ENCODE data around the gene TSHZ2.
"Not testable (repeated sequence)": the region's sequence is repeated elsewhere in the genome, so short reads cannot be mapped to it uniquely, and the experiment has no call there.

The TSHZ2 gene

DNA sequence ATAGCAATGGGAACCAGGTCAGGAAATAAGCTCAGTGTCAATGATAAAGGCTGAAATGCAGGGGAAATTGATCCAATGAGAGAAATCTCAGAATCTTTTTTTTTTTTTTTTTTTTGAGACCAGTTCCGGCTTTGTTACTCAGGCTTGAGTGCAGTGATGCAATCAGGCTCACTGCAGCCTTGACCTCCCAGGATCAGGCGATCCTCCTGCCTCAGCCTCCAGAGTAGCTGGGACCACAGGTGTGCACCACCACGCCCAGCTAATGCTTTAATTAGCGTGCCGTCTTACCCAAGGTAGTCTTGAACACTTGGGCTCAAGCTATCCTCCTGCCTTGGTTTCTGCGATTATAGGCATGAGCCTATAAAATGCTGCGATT is 325.0 kb downstream of the TSHZ2 start:
- no peak for DNase-seq

DNA sequence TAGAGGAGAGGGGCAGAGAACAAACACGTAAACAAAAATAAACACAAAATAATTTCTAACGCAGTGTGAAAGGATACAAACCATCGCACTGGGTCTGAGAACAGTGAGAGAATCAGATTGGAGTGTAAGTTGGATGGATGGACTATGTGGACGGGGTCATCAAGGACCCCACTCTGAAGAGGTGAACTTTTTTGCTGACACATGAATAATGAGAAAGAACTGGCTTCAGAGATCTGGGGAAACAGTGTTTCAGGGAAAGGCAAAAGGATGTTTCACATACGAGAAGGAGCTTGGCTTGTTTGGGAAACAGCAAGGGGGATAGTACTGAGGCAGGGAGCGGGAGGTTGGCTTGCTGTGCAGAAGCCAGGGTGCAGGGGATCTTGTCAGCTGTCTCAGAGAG is 326.1 kb downstream of the TSHZ2 start:
- no peak for DNase-seq

DNA sequence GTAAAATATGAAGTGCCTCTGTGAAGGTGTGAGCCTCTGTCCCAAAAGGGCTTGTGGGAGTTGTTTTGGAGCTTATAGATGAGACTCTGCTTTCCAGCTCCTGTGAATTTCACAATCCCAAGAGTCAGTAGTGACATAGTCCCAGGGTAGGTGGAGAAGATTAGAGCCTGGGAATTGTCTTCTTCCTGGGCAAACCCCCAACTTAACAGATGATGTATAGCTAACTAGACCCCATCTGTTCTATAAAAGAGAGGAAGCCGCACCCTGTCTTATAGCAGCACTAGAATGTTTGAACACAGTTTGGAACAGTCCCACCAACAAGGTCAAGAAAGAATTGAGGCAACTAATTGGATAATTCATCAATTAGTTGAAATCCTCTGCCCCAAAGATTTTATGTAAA is 326.8 kb downstream of the TSHZ2 start:
- no peak for DNase-seq

DNA sequence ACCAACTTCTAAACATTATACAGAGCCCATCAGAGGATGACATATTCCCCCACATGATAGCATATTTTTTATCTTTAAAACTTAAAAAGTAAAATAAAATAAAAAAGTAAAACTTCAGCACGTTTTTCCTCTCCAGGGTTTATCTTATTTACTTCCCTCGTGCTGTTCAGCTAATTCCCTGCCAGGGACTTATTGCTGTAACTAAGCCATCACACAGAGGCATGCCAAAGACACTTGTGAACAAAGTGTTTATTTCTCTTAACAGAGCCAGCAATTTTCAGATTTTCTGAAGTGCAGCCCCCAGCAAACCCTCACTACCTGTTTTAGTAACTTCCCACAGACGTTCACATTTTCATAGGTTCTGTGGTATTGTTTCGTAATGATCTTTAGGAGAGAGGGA is 327.7 kb downstream of the TSHZ2 start:
- DNase-seq = no peak

DNA sequence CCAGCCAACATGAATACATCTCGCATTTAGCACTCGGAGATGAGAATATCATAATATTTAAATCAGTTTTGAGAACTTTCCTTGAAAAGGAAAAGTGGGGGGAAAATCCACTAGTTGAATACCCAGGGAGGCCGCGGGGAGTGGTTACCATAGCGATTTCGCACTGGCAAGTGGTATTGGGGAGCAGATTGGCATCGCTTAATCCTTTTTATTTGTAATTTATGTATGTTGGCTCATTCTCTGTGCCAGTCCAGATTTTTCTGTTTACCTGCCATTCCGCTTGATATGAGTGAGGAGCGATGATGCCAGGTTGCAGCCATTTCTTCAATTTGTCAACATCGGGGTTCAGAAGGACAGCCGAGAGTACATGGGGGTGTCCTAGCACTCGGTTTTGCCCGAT is 329.7 kb downstream of the TSHZ2 start:
- no peak for DNase-seq

DNA sequence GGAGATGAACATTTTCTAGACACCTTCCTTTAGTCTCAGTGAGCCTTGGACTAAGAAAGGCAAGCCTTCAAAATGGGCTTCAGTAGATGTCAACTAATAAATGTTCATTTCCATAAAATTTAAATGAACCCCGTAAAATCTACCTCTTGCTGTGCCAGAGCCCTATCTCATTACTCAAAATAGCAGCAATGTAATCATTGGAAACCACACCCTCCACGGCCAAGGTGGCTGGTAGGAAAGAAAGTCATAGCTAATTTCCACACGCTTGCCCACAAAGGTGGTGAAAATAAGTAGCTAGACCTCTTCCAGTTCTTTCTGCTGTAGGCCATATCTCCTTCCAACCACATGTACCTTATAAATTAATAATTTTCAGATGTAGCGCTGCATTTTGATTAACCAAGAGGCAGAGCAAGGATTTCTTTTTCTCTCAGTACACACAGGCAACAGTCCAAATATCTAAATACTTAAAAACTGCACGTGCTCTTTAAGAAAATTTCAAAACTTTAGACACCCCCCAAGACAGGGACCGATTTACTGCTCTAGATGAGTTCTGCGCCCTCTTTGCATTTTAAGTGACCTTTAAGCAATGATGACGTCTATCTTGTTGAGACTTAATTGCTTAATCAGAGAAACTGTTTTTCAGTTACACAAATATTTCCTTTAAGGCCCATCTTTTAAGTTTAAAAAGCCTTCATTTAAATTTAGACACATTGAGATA is 330.7 kb downstream of the TSHZ2 start:
- no peak for DNase-seq

DNA sequence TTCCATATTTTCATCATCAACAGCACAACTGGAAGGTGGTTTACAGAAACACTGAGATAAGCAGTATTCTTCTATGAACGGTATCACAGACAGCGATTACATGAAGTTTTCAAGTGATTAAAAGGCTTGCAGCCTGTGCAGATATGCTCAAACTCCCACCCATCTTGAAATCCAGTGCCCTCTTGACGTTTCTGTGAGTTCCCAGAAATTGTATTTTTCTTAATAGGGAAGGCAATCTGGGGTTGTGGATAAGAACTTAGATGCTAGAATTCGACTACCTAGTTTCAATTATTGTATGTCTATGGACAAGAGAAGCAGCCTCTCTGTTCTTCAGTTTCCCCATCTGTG is 331.2 kb downstream of the TSHZ2 start:
- DNase-seq = no peak

DNA sequence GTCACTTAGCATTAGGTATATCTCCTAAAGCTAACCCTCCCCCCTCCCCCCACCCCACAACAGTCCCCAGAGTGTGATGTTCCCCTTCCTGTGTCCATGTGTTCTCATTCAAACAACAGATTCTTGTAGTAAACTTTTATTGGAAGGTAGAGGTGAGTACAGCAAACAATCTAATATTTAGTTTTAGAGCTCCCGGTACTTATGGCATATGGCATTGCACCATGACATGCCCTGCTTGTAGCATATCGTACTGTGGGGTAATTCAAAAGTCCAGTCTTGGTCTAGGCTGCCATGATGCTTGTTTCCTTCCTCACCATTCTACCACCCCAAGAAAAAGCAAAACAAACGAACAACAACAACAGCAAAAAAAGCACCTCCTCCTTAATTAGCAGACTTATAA is 332.0 kb downstream of the TSHZ2 start:
- no peak for DNase-seq

DNA sequence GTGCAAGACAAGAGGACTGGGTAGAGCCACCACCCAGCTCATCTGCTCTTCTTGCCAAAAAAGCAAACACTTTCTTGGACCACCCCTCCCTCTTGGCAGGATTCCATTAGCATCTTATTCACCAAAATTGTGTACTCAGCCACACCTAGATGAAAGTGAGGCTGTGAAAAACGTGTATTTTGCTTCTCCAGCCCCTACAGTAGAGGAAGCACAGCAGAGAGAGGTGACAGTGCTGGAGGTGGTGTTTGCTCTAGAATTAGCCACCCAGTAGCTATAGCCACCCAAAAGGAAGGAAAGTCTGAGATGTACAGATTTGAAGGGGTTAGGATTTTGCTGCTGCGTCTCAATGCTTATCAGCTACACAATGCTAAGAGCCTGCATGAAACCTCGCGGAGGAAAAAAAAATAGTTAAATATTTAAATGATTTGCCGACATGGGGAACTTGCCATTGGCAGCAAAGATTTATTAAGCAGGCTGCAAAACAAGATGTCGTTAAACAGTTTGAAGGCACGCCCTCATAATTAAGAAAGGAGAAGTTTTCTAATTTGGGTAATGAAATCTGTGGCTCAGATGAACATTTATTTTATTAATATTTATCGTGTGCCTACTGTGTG is 334.1 kb downstream of the TSHZ2 start:
- no peak for DNase-seq

DNA sequence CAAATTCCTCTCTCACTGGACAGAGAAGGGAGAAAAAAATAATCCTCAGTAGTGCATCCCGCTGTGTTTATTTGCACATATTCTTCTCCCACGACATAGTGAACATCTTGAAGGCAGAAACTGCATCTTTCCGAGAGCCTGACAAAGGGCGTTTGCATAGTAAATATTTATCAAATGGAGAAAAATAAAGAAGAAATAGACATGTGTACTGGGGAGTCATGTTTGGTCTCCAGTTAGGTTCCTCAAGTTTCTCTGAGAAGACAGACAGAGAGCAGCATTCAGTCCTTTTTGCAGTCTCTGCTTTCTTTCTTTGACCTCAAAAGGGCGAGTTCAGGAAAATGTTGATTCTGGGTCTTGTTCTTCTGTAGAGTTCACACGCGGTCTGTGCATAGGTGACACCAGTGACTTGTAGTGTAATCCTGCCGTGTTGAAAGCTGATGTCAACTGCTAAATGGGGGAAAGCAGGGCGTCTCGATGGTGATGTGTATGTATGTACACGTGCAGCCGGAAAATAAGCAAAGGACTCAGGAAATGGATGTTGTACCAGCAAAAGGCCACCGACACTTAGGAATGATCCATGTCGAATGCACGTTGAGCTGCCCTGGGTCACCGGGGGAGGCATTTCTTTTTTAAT is 335.9 kb downstream of the TSHZ2 start:
- DNase-seq = no peak

DNA sequence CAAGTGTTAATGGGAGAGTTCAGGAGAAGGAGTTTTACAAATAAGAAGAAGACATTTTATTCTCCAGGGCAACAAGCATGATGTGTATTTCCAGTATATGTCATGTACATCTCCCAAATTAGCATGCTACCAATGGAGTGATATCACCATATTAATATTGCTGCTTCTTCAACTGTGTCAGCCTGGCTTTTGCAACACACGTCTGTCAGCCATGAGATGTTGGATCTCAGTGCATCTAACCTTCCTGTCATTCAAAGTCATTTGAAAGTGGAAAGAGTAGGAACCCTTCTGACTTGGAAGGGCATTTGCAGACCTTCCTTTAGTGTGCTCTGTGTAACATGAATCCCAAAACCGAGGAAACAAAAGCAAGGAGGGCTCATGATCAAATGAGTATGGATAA is 337.4 kb downstream of the TSHZ2 start:
- DNase-seq = no peak

DNA sequence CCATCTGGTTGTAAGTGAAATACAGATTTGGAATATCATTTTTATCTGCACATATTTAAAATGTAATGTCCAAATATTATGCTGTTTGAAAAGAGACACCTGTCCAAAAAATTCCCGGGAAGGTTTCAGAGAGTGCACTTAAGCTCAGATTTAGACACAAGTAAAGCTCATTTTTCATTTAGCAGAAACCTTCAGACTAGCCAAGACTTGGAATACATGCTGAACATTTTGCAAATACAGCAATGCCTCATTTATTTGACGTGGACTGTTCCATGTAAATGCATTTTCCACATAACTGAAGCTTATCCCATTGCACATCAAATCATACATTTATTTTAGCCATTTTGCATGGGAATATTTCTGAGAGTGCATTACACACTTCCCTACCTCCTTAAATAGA is 340.8 kb downstream of the TSHZ2 start:
- DNase-seq = no peak

DNA sequence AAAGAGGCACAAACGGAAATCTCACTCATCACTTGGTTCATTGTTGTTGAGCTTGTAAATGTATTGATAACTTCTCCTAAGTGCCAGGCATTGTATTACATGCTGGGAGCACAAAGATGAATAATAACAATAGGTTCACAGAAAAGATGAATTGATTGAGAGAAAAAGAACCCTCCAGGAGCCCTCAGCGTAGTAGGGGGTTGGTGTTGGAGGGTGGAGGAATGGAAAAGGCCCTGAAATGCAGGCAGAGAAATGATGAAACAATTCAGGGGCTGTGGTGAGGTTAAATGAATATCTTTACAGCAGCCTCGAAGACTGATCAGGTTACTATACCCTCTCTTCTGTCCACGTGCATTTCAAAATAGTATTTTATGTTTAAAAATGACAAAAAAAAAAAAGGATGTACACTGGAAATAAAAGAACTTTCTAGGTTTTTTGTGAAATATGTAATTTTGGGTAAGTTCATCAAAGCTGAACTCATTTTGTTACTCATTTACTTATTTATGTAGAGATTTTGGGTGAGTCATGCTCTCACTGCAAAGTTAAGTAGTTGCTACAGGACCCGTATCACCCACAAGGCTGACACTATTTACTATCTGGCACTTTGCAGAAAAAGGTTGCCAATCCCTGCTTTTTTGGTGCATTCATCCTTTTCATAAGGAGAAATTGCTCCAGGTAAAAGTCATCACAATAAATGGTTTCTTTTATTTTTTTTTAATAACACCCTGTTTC is 344.2 kb downstream of the TSHZ2 start:
- DNase-seq = no peak

DNA sequence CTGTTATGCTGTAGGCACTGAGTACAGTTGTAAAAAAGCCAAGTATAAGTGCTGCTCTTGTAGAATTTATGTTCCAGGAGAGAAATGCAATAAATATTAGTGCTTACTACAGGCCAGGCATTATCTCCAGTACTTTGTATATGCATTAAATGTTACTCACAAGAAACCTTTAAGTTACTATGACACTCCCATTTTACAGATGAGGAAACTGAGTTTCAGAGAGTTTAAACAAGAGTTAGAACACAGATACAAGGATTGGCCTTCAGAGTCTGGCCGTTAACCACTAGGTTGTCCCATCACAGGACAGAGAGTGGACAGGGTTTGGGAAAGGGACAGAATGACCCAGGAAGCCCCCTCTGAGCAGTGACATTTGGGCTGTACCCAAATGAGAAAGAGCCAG is 347.0 kb downstream of the TSHZ2 start:
- DNase-seq = no peak

DNA sequence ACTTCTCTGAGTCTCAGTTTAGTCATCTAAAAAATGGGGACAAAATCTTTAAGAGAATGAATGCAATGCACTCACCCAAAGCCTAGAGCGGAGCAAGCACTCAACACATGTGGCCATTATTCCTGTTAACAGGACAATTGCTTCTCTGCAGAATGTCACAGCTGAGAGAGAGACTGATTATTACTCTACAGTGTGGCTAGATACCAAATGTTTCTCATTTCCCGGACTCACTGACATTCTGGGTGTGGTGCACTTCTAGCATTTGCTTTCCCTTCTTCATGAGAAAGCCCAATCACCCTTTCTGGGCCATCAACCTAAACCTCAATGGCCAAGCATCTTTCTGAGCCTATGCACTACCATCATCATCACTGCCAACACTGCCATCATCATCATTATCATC is 347.6 kb downstream of the TSHZ2 start:
- DNase-seq = no peak

DNA sequence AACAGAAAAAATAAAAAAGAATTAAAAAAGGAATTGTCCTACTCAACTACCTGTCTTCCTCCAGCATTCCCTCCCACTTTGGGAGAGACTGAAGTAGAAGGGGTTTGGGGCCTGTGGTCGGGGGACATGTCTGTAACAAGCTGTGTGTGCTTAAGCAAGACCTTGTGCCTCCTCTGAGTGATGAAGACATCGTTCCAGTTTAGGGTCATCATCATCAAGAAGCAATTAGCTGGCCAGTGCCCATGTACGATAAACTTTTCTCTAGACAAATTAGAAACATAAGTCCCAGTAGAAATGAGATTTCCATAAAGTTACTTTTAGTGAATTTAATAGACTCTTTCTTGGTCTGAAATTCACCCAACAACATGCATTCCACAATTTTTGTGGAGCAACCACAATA is 348.5 kb downstream of the TSHZ2 start:
- no peak for DNase-seq

DNA sequence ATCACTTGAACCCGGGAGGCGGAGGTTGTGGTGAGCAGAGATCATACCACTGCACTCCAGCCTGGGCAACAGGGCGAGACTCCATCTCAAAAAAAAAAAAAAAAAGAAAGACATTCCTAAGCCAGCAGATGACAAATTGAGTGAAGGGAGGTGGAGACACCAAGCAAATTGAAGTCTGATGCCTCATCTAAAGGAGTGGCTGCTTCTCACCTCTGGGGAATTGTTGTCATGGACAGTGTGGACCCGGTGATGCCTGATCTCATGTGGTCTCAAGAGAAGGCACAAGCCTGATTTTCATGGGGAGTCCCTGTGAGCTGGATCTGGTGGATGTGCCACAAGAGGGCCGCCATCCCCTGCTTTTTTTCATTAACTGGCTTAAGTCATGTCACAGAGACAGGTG is 349.4 kb downstream of the TSHZ2 start:
- no peak for DNase-seq

DNA sequence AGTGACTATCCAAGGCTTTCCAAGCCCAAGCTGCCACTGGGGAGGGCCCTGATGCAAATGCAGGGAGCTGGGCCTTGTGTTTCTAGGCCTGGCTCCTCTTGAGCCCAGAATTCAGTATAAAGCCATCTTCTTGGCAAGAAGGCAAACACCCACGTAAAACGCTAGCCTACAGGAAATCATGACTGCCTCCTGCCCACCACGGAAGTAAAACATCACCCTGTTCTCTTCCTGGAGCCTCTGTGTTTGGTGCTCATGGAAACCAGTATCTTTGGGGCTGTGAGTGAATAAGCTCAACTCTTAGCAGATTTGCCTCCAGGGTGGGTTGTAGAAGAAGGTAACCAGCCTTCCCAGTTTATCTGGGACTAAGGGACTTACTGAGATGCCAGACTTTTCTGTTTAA is 350.5 kb downstream of the TSHZ2 start:
- no peak for DNase-seq

DNA sequence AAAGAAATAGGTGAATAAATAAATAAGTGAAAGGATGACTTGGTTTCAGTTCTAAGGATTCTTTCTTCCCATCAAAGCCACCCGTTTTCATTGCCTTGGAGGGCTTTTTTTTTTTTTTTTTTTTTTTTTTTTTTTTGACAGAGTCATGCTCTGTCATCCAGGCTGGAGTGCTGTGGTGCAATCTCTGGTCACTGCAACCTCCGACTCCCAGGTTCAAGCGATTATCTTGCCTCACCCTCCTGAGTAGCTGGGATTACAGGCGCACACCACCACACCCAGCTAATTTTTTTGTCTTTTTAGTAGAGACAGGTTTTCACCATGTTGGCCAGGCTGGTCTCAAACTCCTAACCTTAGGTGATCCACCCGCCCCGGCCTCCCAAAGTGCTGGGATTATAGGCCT is 351.3 kb downstream of the TSHZ2 start:
- DNase-seq = not testable (repeated sequence)

DNA sequence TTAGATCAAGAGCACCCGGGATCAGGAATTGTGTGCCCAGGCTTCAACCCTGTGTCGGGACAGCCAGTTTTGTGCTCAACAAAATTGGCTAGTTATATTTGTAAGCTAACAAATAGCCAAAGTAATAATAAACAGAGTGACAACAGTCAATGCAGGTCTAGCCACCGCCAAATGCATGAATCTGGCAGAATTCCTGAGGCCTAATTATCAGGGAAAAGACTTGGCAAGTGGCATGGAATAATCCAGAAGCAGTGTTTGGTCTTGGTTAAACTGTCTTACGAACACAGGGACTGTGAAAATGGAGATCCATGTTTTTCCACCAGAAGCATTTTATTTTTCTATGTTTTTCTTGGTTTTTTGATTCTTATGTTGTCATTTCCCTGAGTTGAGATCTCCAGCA is 352.7 kb downstream of the TSHZ2 start:
- DNase-seq = no peak

DNA sequence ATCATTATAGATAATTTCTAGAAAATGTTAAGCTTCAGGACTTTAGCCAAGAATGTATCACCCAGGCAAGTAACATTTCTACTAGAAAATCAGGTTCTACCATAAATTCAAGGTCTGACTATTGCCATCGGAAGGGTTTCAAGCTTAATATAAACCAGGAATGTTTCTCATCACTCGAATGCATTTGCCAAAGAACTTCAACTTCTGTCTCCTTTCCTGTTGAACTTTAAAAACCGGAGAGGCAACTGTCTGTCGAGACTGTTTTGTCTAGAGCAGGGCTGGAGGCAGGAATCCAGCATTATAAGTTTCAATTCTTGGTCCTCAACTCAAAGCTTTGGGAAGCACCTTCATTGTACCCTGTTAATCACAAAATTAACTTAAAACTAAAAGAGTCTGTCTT is 356.8 kb downstream of the TSHZ2 start:
- no peak for DNase-seq

DNA sequence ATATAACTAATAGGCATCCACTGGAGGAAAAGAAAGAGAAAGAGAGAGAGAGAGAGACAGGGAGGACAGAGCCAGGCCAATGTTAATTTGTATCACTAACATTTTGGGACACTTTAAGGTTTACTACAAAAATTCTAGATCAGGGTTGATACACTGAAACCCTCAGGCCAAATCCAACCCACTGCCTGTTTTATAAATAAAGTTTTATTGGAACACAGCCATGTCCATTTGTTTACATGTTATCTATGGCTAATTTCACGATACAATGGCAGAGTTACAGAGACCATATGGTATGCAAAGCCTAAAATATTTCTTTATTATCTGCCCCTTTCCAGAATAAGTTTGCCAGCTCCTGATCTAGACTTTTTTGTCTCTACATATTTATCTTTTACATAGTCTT is 357.6 kb downstream of the TSHZ2 start:
- no peak for DNase-seq

DNA sequence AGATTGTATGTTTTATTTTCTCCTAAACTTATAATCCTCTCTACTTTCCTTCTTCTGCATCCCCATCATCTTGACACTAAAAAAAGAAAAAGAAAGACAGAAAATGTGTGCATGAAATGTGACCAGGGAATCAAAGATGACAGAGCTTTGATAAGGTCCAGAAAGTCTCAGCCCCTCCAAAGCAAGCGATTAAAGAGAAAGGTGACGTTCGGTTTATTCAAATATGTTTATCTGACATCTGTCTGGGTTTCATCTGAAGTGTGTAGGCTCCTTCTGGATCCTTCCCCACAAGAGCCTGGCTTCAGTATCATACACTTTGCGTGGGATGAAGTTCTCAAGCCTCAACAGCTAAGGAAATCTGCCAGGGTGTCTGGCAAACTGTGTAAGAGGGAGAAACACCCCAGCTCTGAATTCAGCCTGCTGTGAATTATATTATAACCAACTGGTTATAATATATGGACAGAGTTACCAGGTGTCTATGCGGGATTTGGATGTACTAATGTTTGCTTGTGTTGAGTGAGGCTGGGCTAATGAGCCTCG is 358.5 kb downstream of the TSHZ2 start:
- peak; percentile 5 for DNase-seq
